GM12878 (cell line): ENCODE results near the gene ASF1B. TPM values are rescaled to one million over a fixed set of nuclear protein-coding genes. Genes with fewer than 3 reads are reported as not detected.
A peak's percentile ranks its signal among the peaks of the same experiment; 100 is the strongest.

Experiments used
- ATF7 ChIP-seq: fragments of 450-650 bp; IDR thresholded peaks from 2 replicates; pipeline ENCODE4 v1.6.1; 2016; ENCODE audit warnings: low read depth, mild to moderate bottlenecking
- BRCA1 ChIP-seq: IDR thresholded peaks from 2 replicates; pipeline ENCODE4 v1.6.1; 2011; ENCODE audit warnings: low read depth, low read length, improper control_type of control experiment
- CEBPB ChIP-seq, 2 experiments: fragments of 150-350 bp in 1 of 2; IDR thresholded peaks; 2 replicates each; pipeline ENCODE4 v1.6.1; 2012 to 2014; ENCODE audit warnings: low read depth in 2 of 2, low read length in 2 of 2, borderline replicate concordance in 1 of 2, inconsistent platforms in 1 of 2
- CHD1 ChIP-seq: IDR thresholded peaks from 2 replicates; pipeline ENCODE4 v1.6.1; 2012; ENCODE audit warnings: low read depth, low read length, improper control_type of control experiment
- DPF2 ChIP-seq: fragments of 450-650 bp; IDR thresholded peaks from 2 replicates; pipeline ENCODE4 v1.6.1; 2017; ENCODE audit warnings: mild to moderate bottlenecking
- E4F1 ChIP-seq: fragments of 450-650 bp; IDR thresholded peaks from 2 replicates; pipeline ENCODE4 v1.6.1; 2018; ENCODE audit warnings: borderline replicate concordance, mild to moderate bottlenecking; ENCODE audit not compliant: partially characterized antibody
- EED ChIP-seq: sonication (generic); IDR thresholded peaks from 2 replicates; pipeline ENCODE4 v1.6.1; 2016; ENCODE audit warnings: antibody characterized with exemption, low read depth
- FOXM1 ChIP-seq: IDR thresholded peaks from 2 replicates; pipeline ENCODE4 v1.6.1; 2012; ENCODE audit warnings: low read depth, mild to moderate bottlenecking, inconsistent platforms, low read length, moderate library complexity
- HCFC1 ChIP-seq: fragments of 150-350 bp; IDR thresholded peaks from 2 replicates; pipeline ENCODE4 v1.6.1; 2014; ENCODE audit warnings: low read length
- HDGF ChIP-seq: fragments of 450-650 bp; IDR thresholded peaks from 2 replicates; pipeline ENCODE4 v1.6.1; 2016; ENCODE audit warnings: antibody characterized with exemption
- IKZF2 ChIP-seq, 2 experiments: fragments of 450-650 bp; IDR thresholded peaks; 2 replicates each; pipeline ENCODE4 v1.6.1; 2017; ENCODE audit warnings: mild to moderate bottlenecking in 2 of 2, moderate library complexity in 2 of 2
- IRF3 ChIP-seq: fragments of 450-650 bp; IDR thresholded peaks from 2 replicates; pipeline ENCODE4 v1.6.1; 2014; ENCODE audit warnings: mild to moderate bottlenecking
- JUND ChIP-seq: IDR thresholded peaks from 2 replicates; pipeline ENCODE4 v1.6.1; 2012; ENCODE audit warnings: low read depth, mild to moderate bottlenecking, low read length, improper control_type of control experiment, moderate library complexity
- LARP7 ChIP-seq: fragments of 450-650 bp; IDR thresholded peaks from 2 replicates; pipeline ENCODE4 v1.6.1; 2017; ENCODE audit warnings: mild to moderate bottlenecking
- MEF2B ChIP-seq: fragments of 450-650 bp; IDR thresholded peaks from 2 replicates; pipeline ENCODE4 v1.6.1; 2018; ENCODE audit warnings: mild to moderate bottlenecking, moderate library complexity; ENCODE audit not compliant: partially characterized antibody, poor library complexity, severe bottlenecking
- MYC ChIP-seq: IDR thresholded peaks from 2 replicates; pipeline ENCODE4 v1.6.1; 2011; ENCODE audit warnings: mild to moderate bottlenecking, low read length, moderate library complexity, inconsistent platforms; ENCODE audit not compliant: insufficient read depth, insufficient replicate concordance, insufficient read length, severe bottlenecking
- NBN ChIP-seq: fragments of 450-650 bp; IDR thresholded peaks from 2 replicates; pipeline ENCODE4 v1.6.1; 2016
- NFXL1 ChIP-seq: fragments of 450-650 bp; IDR thresholded peaks from 2 replicates; pipeline ENCODE4 v1.6.1; 2017; ENCODE audit warnings: antibody characterized with exemption, mild to moderate bottlenecking, borderline replicate concordance
- NFYB ChIP-seq: IDR thresholded peaks from 2 replicates; pipeline ENCODE4 v1.6.1; 2011; ENCODE audit warnings: low read depth, mild to moderate bottlenecking, low read length, improper control_type of control experiment, moderate library complexity; ENCODE audit not compliant: insufficient read depth
- PKNOX1 ChIP-seq: fragments of 450-650 bp; IDR thresholded peaks from 2 replicates; pipeline ENCODE4 v1.6.1; 2016; ENCODE audit warnings: mild to moderate bottlenecking
- POLR2AphosphoS5 ChIP-seq: IDR thresholded peaks from 2 replicates; pipeline ENCODE4 v1.6.1; 2011; ENCODE audit warnings: mild to moderate bottlenecking, low read length, inconsistent platforms
- RUNX3 ChIP-seq: IDR thresholded peaks from 2 replicates; pipeline ENCODE4 v1.6.1; 2012; ENCODE audit warnings: low read length, inconsistent platforms
- SIX5 ChIP-seq: IDR thresholded peaks from 2 replicates; pipeline ENCODE4 v1.6.1; 2011; ENCODE audit warnings: mild to moderate bottlenecking, low read depth, low read length, moderate library complexity; ENCODE audit not compliant: severe bottlenecking
- SMC3 ChIP-seq: IDR thresholded peaks from 2 replicates; pipeline ENCODE4 v1.6.1; 2011; ENCODE audit warnings: low read length, improper control_type of control experiment, borderline replicate concordance
- TCF12 ChIP-seq: IDR thresholded peaks from 2 replicates; pipeline ENCODE4 v1.6.1; 2011; ENCODE audit warnings: low read depth, mild to moderate bottlenecking, low read length
- TCF7 ChIP-seq: IDR thresholded peaks from 2 replicates; pipeline ENCODE4 v1.6.1; 2014; ENCODE audit warnings: antibody characterized with exemption, borderline replicate concordance
- WRNIP1 ChIP-seq: IDR thresholded peaks from 2 replicates; pipeline ENCODE4 v1.6.1; 2011; ENCODE audit warnings: low read depth, low read length, improper control_type of control experiment, borderline replicate concordance
- YY1 ChIP-seq: IDR thresholded peaks from 2 replicates; pipeline ENCODE4 v1.6.1; 2011; ENCODE audit warnings: low read depth, mild to moderate bottlenecking, low read length
- ZNF217 ChIP-seq: fragments of 450-650 bp; IDR thresholded peaks from 2 replicates; pipeline ENCODE4 v1.6.1; 2017; ENCODE audit warnings: antibody characterized with exemption, mild to moderate bottlenecking
- ZNF24 ChIP-seq: fragments of 450-650 bp; IDR thresholded peaks from 2 replicates; pipeline ENCODE4 v1.6.1; 2017; ENCODE audit warnings: antibody characterized with exemption, mild to moderate bottlenecking
- ZNF274 ChIP-seq: IDR thresholded peaks from one replicate; pipeline ENCODE4 v1.8.0; 2011; ENCODE audit not compliant: insufficient read length, insufficient read depth
- polyA plus RNA-seq, 11 experiments: library from polyadenylated mRNA; depleted of rRNA in 4 of 11; unstranded in 6 of 11; stranded (reverse) in 5 of 11; fragments of >200 nt; fragmentation: Nextera tagmentation in 4 of 11; fragmentation: Illumina TruSeq in 1 of 11; extraction: Ambion mirVana in 4 of 11; extraction: Trizol in 1 of 11; gene quantifications; 1 replicate in 1 of 11; 2 replicates in 10 of 11; pipeline versions ENCODE4 v1.2.1 to v1.2.3, GENCODE V29; 2011 to 2016; ENCODE audit warnings: inconsistent platforms in 2 of 11, missing spikeins in 2 of 11, low read depth in 1 of 11
- total RNA-seq, 4 experiments: library from RNA; depleted of rRNA in 3 of 4; stranded (reverse); fragments of >200 nt in 3 of 4; fragmentation: Illumina TruSeq in 1 of 4; extraction: Trizol in 1 of 4; gene quantifications; 2 replicates each; pipeline versions ENCODE4 v1.2.1 to v1.2.3, GENCODE V29; 2013 to 2021

Gene ASF1B
- total and polyA plus RNA-seq, 10 of the 15 experiments (the other 5 are each of a cell fraction or from before 2014, with no cell fraction given) = 10.4 to 217 (median 90.2) TPM

- no peak for TF ChIP-seq E4F1
- TF ChIP-seq HDGF = no peak
- TF ChIP-seq TCF7 = no peak
- TF ChIP-seq FOXM1 = no peak
- no peak for TF ChIP-seq HCFC1
- no peak for TF ChIP-seq IRF3
- TF ChIP-seq MYC = no peak
- no peak for TF ChIP-seq ZNF274
- no peak for TF ChIP-seq ATF7
- 0 out of 2 replicates have a peak, but pooled peaks have one; percentile 9 for TF ChIP-seq YY1
- TF ChIP-seq MEF2B = no peak
- TF ChIP-seq NFYB = no peak
- no peak for TF ChIP-seq ZNF217
- TF ChIP-seq NFXL1 = no peak
- TF ChIP-seq WRNIP1 = no peak
- peak; percentile 76 for TF ChIP-seq EED
- no peak for TF ChIP-seq ZNF24
- TF ChIP-seq POLR2AphosphoS5 = no peak
- TF ChIP-seq JUND = no peak
- peak in 1 of 2 experiments; percentile 14; a peak in 1 of 4 replicates for TF ChIP-seq IKZF2 (IDR thresholded peaks at IDR 0.05)
- no peak for TF ChIP-seq SIX5
- peak; percentile 89 for TF ChIP-seq PKNOX1
- no peak for TF ChIP-seq BRCA1
- no peak for TF ChIP-seq SMC3
- no peak for TF ChIP-seq CHD1
- TF ChIP-seq DPF2 = no peak
- no peak for TF ChIP-seq LARP7
- TF ChIP-seq RUNX3 = peak; percentile 67
- no peak for TF ChIP-seq NBN
- TF ChIP-seq CEBPB (IDR thresholded peaks at IDR 0.05; ENCODE audit: borderline replicate concordance in 1 of 2, low read depth in 2 of 2, low read length in 2 of 2) = no peak
- no peak for TF ChIP-seq TCF12
Observed at GRCh38 chr19:14127929-14128509, 8.4 kb downstream of the ASF1B start (continued).
